Activated effector memory CD4-positive, alpha-beta T cell treated with Interleukin-2 at 50 U/mL for 16 hours (primary cell): ENCODE results near the gene RPRM.
"Not testable (repeated sequence)": the region's sequence is repeated elsewhere in the genome, so short reads cannot be mapped to it uniquely, and the experiment has no call there.

Experiments
- DNase-seq: peaks from one replicate; pipeline ENCODE4 v3.0.0-alpha.2; 2020

Gene RPRM

GRCh38 chr2:153455403-153455802 lies 23.2 kb downstream of the RPRM start:
- DNase-seq, result no peak

GRCh38 chr2:153451611-153452010 lies 27.0 kb downstream of the RPRM start:
- DNase-seq, result no peak

GRCh38 chr2:153443106-153443505 lies 35.5 kb downstream of the RPRM start:
- DNase-seq, result no peak

GRCh38 chr2:153442616-153443015 lies 35.9 kb downstream of the RPRM start:
- not testable (repeated sequence) for DNase-seq

- not testable (repeated sequence) for DNase-seq
Observed at GRCh38 chr2:153440090-153440489, 38.5 kb downstream of the RPRM start.

- no peak for DNase-seq
Observed at GRCh38 chr2:153433403-153433802, 45.2 kb downstream of the RPRM start.

GRCh38 chr2:153432381-153432780 lies 46.2 kb downstream of the RPRM start:
- no peak for DNase-seq

- no peak for DNase-seq
Observed at GRCh38 chr2:153431114-153431513, 47.4 kb downstream of the RPRM start.
